Right atrium auricular region (tissue), 2 donors: Measurements from ENCODE around the gene RAI14. TPM values are rescaled to one million over a fixed set of nuclear protein-coding genes. Genes with fewer than 3 reads are reported as not detected.
"Not testable (repeated sequence)": the region's sequence is repeated elsewhere in the genome, so short reads cannot be mapped to it uniquely, and the experiment has no call there.

ENCODE experiments used
- DNase-seq: peaks from one replicate; pipeline ENCODE4 v3.0.0-alpha.2; 2019; ENCODE audit warnings: low spot score
- H3K27ac ChIP-seq, 2 donors: fragments of 200-600 bp; sonication (generic); 1 replicate in 1 of 2; 2 replicates in 1 of 2; pipeline ENCODE4 v1.5.1; 2016 to 2019
- H3K27me3 ChIP-seq, 2 donors: fragments of 200-600 bp; sonication (generic); one replicate each; pipeline versions ENCODE4 v1.5.1 to v1.6.0; 2017 to 2019
- H3K36me3 ChIP-seq: fragments of 200-600 bp; sonication (generic); one replicate; pipeline ENCODE4 v1.5.1; 2016
- H3K4me1 ChIP-seq, 2 donors: fragments of 200-600 bp; sonication (generic); one replicate each; pipeline versions ENCODE4 v1.5.1 to v1.6.0; 2017 to 2019
- H3K4me3 ChIP-seq, 2 donors: fragments of 200-600 bp; sonication (generic); 1 replicate in 1 of 2; 2 replicates in 1 of 2; pipeline ENCODE4 v1.5.1; 2017 to 2019; ENCODE audit warnings: mild to moderate bottlenecking in 1 of 2, moderate library complexity in 1 of 2
- H3K9me3 ChIP-seq, 2 donors: fragments of 200-600 bp; sonication (generic); one replicate each; pipeline ENCODE4 v1.5.1; 2019
- total RNA-seq, 2 donors: library from RNA; depleted of rRNA; stranded (reverse); fragments of >200 nt; gene quantifications; one replicate each; pipeline ENCODE4 v1.1.0, GENCODE V29; 2016
- TF ChIP-seq, protein P1 (sequence below), 2 donors: fragments of 200-600 bp; sonication (generic); IDR thresholded peaks; one replicate each; pipeline ENCODE4 v1.5.1; 2019; ENCODE audit warnings: antibody characterized with exemption in 2 of 2

Gene RAI14
- total RNA-seq, 2 donors from 2014 or later, result 14.0 to 21.3 TPM

DNA sequence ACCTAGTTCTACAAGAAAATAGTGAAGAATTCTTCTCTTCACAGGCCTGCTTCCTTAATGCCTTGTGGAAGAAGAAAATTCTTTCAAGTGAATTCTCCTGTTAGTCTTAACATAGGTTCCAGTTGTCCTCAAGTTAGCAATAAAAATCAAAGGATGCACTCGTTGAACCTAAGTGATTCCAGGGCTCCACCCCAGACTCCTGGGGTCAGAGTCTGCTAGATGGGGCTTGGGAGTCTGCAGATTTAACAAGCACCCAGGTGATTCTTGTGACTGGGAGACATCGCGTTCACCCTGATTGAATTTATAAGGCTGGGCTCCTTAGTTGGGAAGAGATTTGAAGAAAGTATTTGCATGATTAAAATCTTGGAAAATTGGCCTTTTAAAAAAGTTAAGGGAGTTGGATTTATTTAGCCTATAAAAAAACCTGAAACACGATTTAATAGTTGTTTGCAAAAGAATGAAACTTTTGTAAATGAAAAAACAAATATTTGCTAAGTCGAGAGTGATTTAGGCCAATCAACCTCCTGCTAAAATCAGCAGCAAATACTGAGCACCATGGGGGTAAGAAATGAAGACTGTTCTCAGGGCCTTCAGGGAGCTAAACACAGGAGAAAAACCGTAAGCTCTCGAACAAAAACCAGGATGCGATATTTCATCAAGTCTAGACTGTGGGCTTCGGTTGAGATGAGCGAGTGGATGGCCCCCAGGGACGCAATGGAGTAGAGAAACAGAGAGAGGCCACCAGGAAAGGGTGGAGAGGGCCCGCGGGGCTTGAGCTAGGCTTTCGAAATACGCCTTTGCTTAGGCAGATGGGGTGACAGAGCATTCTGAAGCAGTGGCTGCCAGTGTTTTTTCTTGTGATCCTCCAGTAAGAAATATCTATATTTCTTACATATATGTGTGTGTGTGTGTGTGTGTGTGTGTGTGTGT is 95.9 kb downstream of the RAI14 start:
- no peaks in the 10 kb centered on the region for H3K9me3 ChIP-seq
- no peak overlapping the region for H3K4me3 ChIP-seq
- H3K27ac ChIP-seq, result no peak overlapping the region
- H3K36me3 ChIP-seq, result no peaks in the 10 kb centered on the region
- H3K27me3 ChIP-seq, result no peaks in the 10 kb centered on the region
- no peak for DNase-seq
- TF ChIP-seq, protein P1, sequence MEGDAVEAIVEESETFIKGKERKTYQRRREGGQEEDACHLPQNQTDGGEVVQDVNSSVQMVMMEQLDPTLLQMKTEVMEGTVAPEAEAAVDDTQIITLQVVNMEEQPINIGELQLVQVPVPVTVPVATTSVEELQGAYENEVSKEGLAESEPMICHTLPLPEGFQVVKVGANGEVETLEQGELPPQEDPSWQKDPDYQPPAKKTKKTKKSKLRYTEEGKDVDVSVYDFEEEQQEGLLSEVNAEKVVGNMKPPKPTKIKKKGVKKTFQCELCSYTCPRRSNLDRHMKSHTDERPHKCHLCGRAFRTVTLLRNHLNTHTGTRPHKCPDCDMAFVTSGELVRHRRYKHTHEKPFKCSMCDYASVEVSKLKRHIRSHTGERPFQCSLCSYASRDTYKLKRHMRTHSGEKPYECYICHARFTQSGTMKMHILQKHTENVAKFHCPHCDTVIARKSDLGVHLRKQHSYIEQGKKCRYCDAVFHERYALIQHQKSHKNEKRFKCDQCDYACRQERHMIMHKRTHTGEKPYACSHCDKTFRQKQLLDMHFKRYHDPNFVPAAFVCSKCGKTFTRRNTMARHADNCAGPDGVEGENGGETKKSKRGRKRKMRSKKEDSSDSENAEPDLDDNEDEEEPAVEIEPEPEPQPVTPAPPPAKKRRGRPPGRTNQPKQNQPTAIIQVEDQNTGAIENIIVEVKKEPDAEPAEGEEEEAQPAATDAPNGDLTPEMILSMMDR (IDR thresholded peaks at IDR 0.05), result no peak
- H3K4me1 ChIP-seq, result no peaks in the 10 kb centered on the region

DNA sequence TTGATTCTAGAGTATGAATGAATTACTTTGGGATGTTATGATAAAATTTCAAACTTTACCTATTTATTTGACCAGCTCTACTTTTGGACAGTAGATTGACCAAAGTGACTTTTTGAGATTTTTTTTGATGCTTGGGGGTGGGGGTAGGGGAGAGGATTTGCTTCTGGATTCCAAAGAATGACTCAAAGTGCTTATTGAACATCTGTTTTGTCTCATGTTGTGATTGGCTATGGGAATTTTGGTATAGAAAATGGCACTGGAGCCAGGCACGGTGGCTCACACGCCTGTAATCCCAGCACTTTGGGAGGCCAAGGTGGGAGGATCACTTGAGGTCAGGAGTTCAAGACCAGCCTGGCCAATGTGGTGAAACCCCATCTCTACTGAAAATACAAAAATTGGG is 97.1 kb downstream of the RAI14 start:
- H3K4me1 ChIP-seq, H3K9me3 ChIP-seq, H3K27me3 ChIP-seq, H3K27ac ChIP-seq, DNase-seq, H3K36me3 ChIP-seq, H3K4me3 ChIP-seq: not testable (repeated sequence)

DNA sequence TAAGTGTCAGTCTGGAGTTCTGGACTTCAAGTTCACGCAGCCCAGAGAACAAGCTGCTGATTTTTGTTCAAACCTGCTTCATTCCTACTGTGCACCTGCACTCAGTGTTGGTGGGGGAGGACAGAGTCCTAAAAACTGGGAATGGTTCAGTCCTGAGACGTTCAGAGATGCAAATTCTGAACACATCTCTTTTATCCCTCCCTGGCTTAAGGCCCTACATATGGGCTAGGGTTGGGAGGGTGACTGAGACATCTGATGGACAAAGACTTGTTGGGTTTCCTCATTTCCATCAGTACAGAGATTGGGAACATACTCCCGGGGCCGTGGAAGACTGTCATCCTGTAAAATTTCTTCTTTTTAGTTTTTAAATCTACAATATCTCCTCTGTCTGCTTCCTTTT is 99.8 kb downstream of the RAI14 start:
- TF ChIP-seq, protein P1 (IDR thresholded peaks at IDR 0.05), result no peak
- Histone ChIP-seq H3K36me3 (no peaks in the 10 kb centered on the region), H3K9me3 (no peaks in the 10 kb centered on the region), H3K4me3 (no peak overlapping the region), H3K27ac (no peak overlapping the region), H3K27me3 (no peaks in the 10 kb centered on the region), H3K4me1 (no peaks in the 10 kb centered on the region)
- no peak for DNase-seq

- Histone ChIP-seq H3K4me3 (no peak overlapping the region), H3K9me3 (no peaks in the 10 kb centered on the region), H3K27ac (no peak overlapping the region), H3K36me3 (no peaks in the 10 kb centered on the region), H3K27me3 (no peaks in the 10 kb centered on the region), H3K4me1 (peaks cover 0 to under 1% of the 10 kb centered on the region in 2 donors)
- TF ChIP-seq, protein P1 (IDR thresholded peaks at IDR 0.05), result no peak
- no peak for DNase-seq
Observed at GRCh38 chr5:34756781-34757624, 100.9 kb downstream of the RAI14 start.

DNA sequence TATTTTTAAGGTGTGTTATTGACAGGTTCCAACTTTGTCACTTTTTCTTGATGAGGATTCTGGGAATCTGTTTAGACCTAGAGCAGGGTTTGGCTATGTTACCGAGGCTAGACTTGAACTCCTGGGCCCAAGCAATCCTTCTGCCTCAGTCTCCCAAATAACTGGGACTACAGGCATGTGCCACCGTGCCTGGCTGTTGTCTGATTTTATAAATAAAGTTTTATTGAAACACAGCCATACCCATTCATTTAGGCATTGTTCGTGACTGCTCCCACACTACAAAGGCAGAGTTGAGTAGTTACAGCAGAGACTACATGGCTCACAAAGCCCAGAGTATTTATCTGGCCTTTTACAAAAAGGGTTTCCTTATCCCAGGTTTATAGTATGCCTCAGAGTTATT is 102.4 kb downstream of the RAI14 start:
- Histone ChIP-seq H3K27me3 (no peaks in the 10 kb centered on the region), H3K27ac (no peak overlapping the region), H3K4me1 (peaks cover 0 to 7% of the 10 kb centered on the region in 2 donors), H3K36me3 (no peaks in the 10 kb centered on the region), H3K4me3 (no peak overlapping the region), H3K9me3 (no peaks in the 10 kb centered on the region)
- DNase-seq, result no peak
- TF ChIP-seq, protein P1 (IDR thresholded peaks at IDR 0.05), result no peak

- not testable (repeated sequence) for H3K27ac ChIP-seq, H3K4me1 ChIP-seq, H3K4me3 ChIP-seq, DNase-seq, H3K9me3 ChIP-seq, H3K36me3 ChIP-seq, H3K27me3 ChIP-seq
Observed at GRCh38 chr5:34759213-34759612, 103.1 kb downstream of the RAI14 start.
